ENCODE data around the gene C7. TPM values are rescaled to one million over a fixed set of nuclear protein-coding genes. Genes with fewer than 3 reads are reported as not detected.

The C7 gene
- total RNA-seq, 1 experiment from 2014 or later: not detected

DNA sequence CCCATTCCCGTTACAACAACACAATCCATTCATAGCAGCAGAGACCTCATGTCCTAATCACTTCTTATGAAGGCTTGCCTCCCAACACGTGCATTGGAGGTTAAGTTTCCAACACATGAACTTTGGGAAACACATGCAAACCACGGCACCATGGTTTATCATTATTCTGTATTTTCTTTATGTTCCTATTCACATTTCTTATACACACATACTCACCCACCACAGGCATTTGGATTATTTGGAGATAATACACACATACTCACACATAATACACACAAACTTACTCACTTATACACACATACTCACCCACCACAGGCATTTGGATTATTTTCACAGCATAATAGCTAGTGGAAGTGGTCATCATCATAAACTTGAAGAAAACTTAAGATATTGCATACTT is 75.6 kb downstream of the C7 start:
- DNase-seq: no peak
- H3K27me3 Mint-ChIP-seq (ENCODE audit: unreplicated experiment): peaks cover 16% of the 10 kb centered on the region
- TF ChIP-seq, protein P1, sequence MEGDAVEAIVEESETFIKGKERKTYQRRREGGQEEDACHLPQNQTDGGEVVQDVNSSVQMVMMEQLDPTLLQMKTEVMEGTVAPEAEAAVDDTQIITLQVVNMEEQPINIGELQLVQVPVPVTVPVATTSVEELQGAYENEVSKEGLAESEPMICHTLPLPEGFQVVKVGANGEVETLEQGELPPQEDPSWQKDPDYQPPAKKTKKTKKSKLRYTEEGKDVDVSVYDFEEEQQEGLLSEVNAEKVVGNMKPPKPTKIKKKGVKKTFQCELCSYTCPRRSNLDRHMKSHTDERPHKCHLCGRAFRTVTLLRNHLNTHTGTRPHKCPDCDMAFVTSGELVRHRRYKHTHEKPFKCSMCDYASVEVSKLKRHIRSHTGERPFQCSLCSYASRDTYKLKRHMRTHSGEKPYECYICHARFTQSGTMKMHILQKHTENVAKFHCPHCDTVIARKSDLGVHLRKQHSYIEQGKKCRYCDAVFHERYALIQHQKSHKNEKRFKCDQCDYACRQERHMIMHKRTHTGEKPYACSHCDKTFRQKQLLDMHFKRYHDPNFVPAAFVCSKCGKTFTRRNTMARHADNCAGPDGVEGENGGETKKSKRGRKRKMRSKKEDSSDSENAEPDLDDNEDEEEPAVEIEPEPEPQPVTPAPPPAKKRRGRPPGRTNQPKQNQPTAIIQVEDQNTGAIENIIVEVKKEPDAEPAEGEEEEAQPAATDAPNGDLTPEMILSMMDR (IDR thresholded peaks at IDR 0.05; ENCODE audit: unreplicated experiment): no peak
- no peak overlapping the region for H3K27ac Mint-ChIP-seq (ENCODE audit: unreplicated experiment)
- no peaks in the 10 kb centered on the region for H3K4me1 Mint-ChIP-seq (ENCODE audit: low read depth, unreplicated experiment)
- BruUV-seq (replicated peaks): no TSS peak
- intact Hi-C loops (cut with micrococcal nuclease; ENCODE audit: unreplicated experiment): no loop called here
- CTCF ChIA-PET: no interaction called here
- H3K36me3 Mint-ChIP-seq (ENCODE audit: insufficient read depth, unreplicated experiment): no peaks in the 10 kb centered on the region
- no peaks in the 10 kb centered on the region for H3K9me3 Mint-ChIP-seq (ENCODE audit: low read depth, unreplicated experiment)
- H3K4me3 Mint-ChIP-seq (ENCODE audit: low read depth, unreplicated experiment): no peak overlapping the region

DNA sequence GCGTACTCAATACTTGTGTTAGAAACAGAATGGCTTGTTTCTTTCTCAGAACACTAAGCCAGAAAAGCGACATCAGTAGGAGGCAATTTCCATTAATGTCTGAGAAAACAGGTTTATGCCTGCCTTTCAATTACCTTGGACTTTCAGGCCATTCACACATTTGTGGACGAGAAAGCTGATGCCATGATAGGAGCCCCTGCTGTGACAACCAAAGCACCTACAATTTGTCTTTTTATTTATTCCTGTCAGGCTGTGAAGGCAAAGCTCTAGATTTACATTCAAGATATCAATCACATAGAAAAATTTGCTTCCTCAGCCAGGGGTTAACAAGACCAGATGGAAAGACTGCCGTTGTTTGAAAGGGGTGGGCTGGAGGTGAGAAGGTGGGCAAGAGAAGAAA is 76.2 kb downstream of the C7 start:
- Mint-ChIP-seq H3K27ac (ENCODE audit: unreplicated experiment) (no peak overlapping the region), H3K9me3 (ENCODE audit: low read depth, unreplicated experiment) (no peaks in the 10 kb centered on the region), H3K4me3 (ENCODE audit: low read depth, unreplicated experiment) (no peak overlapping the region), H3K27me3 (ENCODE audit: unreplicated experiment) (peaks cover 13% of the 10 kb centered on the region), H3K4me1 (ENCODE audit: low read depth, unreplicated experiment) (no peaks in the 10 kb centered on the region), H3K36me3 (ENCODE audit: insufficient read depth, unreplicated experiment) (no peaks in the 10 kb centered on the region)
- CTCF ChIA-PET: no interaction called here
- intact Hi-C loops (cut with micrococcal nuclease; ENCODE audit: unreplicated experiment): no loop called here
- TF ChIP-seq, protein P1 (IDR thresholded peaks at IDR 0.05; ENCODE audit: unreplicated experiment): no peak
- no TSS peak for BruUV-seq (replicated peaks)
- no peak for DNase-seq

DNA sequence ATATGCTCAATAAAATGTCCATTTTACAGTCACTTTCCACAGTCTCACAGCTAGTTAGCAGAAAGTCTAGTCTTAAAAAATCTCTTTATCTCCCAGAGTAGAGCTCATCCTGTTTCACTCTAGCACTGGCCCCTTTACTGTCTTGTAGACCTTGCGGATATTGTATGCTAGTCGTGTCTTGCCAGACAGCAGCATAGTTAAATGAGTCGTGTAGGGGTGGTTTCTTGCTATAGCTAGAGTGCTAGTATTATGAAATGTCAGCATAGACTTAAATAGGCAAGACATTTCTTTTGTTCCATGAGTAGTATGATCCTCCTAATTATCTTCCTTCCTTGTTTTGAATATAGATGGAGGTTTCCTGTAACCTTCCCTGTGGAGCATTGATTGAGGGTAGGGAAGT is 77.4 kb downstream of the C7 start:
- no peak overlapping the region for H3K27ac Mint-ChIP-seq (ENCODE audit: unreplicated experiment)
- H3K9me3 Mint-ChIP-seq (ENCODE audit: low read depth, unreplicated experiment): no peaks in the 10 kb centered on the region
- CTCF ChIA-PET: no interaction called here
- intact Hi-C loops (cut with micrococcal nuclease; ENCODE audit: unreplicated experiment): no loop called here
- TF ChIP-seq, protein P1 (IDR thresholded peaks at IDR 0.05; ENCODE audit: unreplicated experiment): no peak
- no peak overlapping the region for H3K4me3 Mint-ChIP-seq (ENCODE audit: low read depth, unreplicated experiment)
- no peak for DNase-seq
- H3K27me3 Mint-ChIP-seq (ENCODE audit: unreplicated experiment): peaks cover 1% of the 10 kb centered on the region
- no peaks in the 10 kb centered on the region for H3K36me3 Mint-ChIP-seq (ENCODE audit: insufficient read depth, unreplicated experiment)
- H3K4me1 Mint-ChIP-seq (ENCODE audit: low read depth, unreplicated experiment): peaks cover 8% of the 10 kb centered on the region
- BruUV-seq (replicated peaks): no TSS peak

DNA sequence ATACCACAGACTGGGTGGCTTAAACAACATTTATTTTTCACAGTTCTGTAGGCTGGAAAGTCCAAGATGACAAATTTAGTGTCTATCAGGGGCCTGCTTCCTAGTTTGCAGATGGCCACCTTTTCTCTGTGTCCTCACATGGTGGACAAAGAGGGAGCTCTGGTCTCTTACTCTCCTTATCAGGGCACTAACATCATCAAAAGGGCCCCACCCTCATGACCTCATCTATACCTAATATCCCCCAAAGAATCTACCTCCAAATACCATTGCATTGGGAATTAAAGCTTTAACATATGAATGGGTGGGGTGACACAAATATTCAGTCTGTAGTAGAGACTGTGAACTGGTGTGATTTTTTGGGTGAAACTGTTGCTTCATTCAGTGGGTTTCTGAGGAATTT is 78.1 kb downstream of the C7 start:
- Mint-ChIP-seq H3K9me3 (ENCODE audit: low read depth, unreplicated experiment) (no peaks in the 10 kb centered on the region), H3K36me3 (ENCODE audit: insufficient read depth, unreplicated experiment) (no peaks in the 10 kb centered on the region), H3K27ac (ENCODE audit: unreplicated experiment) (no peak overlapping the region), H3K4me1 (ENCODE audit: low read depth, unreplicated experiment) (peaks cover 9% of the 10 kb centered on the region), H3K4me3 (ENCODE audit: low read depth, unreplicated experiment) (no peak overlapping the region), H3K27me3 (ENCODE audit: unreplicated experiment) (no peaks in the 10 kb centered on the region)
- TF ChIP-seq, protein P1 (IDR thresholded peaks at IDR 0.05; ENCODE audit: unreplicated experiment): no peak
- BruUV-seq (replicated peaks): no TSS peak
- intact Hi-C loops (cut with micrococcal nuclease; ENCODE audit: unreplicated experiment): no loop called here
- no peak for DNase-seq
- CTCF ChIA-PET: interaction anchor here (0.6 kb wide), 1 partner anchor 16 kb away, joined by 4 read pairs; no protein-coding TSS in a partner anchor
